IMR-90 (cell line): Measurements from ENCODE around the gene CHD9. TPM values are rescaled to one million over a fixed set of nuclear protein-coding genes. Genes with fewer than 3 reads are reported as not detected.
A peak's percentile ranks its signal among the peaks of the same experiment; 100 is the strongest.

ENCODE experiments used
- ATAC-seq: fragments of 200-7000 bp; cut with Tn5 transposase; 2 replicates; pipeline ENCODE4 v1.9.1; 2020; ENCODE audit warnings: low read depth, mild to moderate bottlenecking, moderate library complexity
- BruUV-seq: library from RNA; stranded (reverse); fragments of 400-500 nt; replicated peaks from 2 replicates; lab custom pipeline; 2021; lab: Mats Ljungman, UMichigan
- CTCF ChIA-PET: fragments of 300-600 bp; formaldehyde crosslinking; extraction: SDS; loops from one replicate; lab custom pipeline; 2021; ENCODE audit warnings: antibody characterized with exemption; lab: Yijun Ruan, JAX
- POLR2A ChIA-PET: fragments of 300-600 bp; sonication (Branson Sonifier 250); formaldehyde crosslinking; loops from one replicate; lab custom pipeline; 2022; ENCODE audit warnings: antibody characterized with exemption; ENCODE audit not compliant: unreplicated experiment; lab: Charles Lee
- DNase-seq: peaks from one replicate; pipeline ENCODE4 v3.0.0; 2013
- H2AFZ ChIP-seq: replicated peaks from 2 replicates; pipeline ENCODE3; 2013; ENCODE audit warnings: low read length, mild to moderate bottlenecking; ENCODE audit not compliant: poor library complexity
- H2AK5ac ChIP-seq: 2 replicates; pipeline ENCODE4 v1.6.1; 2013; ENCODE audit warnings: low read depth, low read length, inconsistent platforms
- H2AK9ac ChIP-seq: replicated peaks from 2 replicates; pipeline ENCODE3; 2013; ENCODE audit warnings: mild to moderate bottlenecking, low read depth, low read length, moderate library complexity; ENCODE audit not compliant: poor library complexity
- H2BK120ac ChIP-seq: 2 replicates; pipeline ENCODE4 v1.6.1; 2013; ENCODE audit warnings: low read depth, low read length, inconsistent platforms
- H2BK15ac ChIP-seq: 3 replicates; pipeline ENCODE4 v1.6.1; 2013; ENCODE audit warnings: low read depth, low read length, inconsistent platforms
- H2BK20ac ChIP-seq: 2 replicates; pipeline ENCODE4 v1.6.1; 2013; ENCODE audit warnings: low read depth, mild to moderate bottlenecking, inconsistent platforms, low read length, moderate library complexity
- H2BK5ac ChIP-seq: 2 replicates; pipeline ENCODE4 v1.6.1; 2013; ENCODE audit warnings: mild to moderate bottlenecking, low read depth, low read length, inconsistent platforms; ENCODE audit not compliant: poor library complexity, severe bottlenecking
- H3K14ac ChIP-seq: replicated peaks from 2 replicates; pipeline ENCODE4 v1.6.1; 2013; ENCODE audit warnings: low read depth, low read length, inconsistent platforms
- H3K18ac ChIP-seq: 2 replicates; pipeline ENCODE4 v1.6.1; 2013; ENCODE audit warnings: low read depth, low read length, control low read depth
- H3K23ac ChIP-seq: 2 replicates; pipeline ENCODE4 v1.6.1; 2013; ENCODE audit warnings: low read depth, low read length, inconsistent platforms
- H3K27ac ChIP-seq: 2 replicates; pipeline ENCODE4 v1.5.1; 2013; ENCODE audit warnings: mild to moderate bottlenecking, control low read depth, low read length; ENCODE audit not compliant: insufficient read depth
- H3K27me3 ChIP-seq: 2 replicates; pipeline ENCODE4 v1.6.1; 2013; ENCODE audit warnings: low read length; ENCODE audit not compliant: control insufficient read depth, insufficient read depth
- H3K36me3 ChIP-seq: 2 replicates; pipeline ENCODE4 v1.6.1; 2013; ENCODE audit warnings: low read length, mixed read lengths; ENCODE audit not compliant: control insufficient read depth, insufficient read depth
- H3K4ac ChIP-seq: 2 replicates; pipeline ENCODE4 v1.6.1; 2013; ENCODE audit warnings: low read depth, low read length, inconsistent platforms
- H3K4me1 ChIP-seq: 2 replicates; pipeline ENCODE4 v1.6.1; 2013; ENCODE audit warnings: low read length, mixed read lengths; ENCODE audit not compliant: control insufficient read depth, insufficient read depth
- H3K4me2 ChIP-seq: 2 replicates; pipeline ENCODE4 v1.6.1; 2013; ENCODE audit warnings: low read depth, mild to moderate bottlenecking, control low read depth, low read length, moderate library complexity
- H3K4me3 ChIP-seq: 2 replicates; pipeline ENCODE4 v1.5.1; 2013; ENCODE audit warnings: low read depth, mild to moderate bottlenecking, control low read depth, low read length, moderate library complexity; ENCODE audit not compliant: insufficient read depth
- H3K56ac ChIP-seq: 2 replicates; pipeline ENCODE4 v1.6.1; 2013; ENCODE audit warnings: low read length, inconsistent platforms; ENCODE audit not compliant: insufficient read depth; ENCODE audit errors: extremely low read depth
- H3K79me1 ChIP-seq, 2 experiments: 2 replicates each; pipeline ENCODE4 v1.6.1; 2013; ENCODE audit warnings: low read length in 2 of 2, inconsistent platforms in 1 of 2, low read depth in 1 of 2
- H3K9ac ChIP-seq: 2 replicates; pipeline ENCODE4 v1.6.1; 2013; ENCODE audit warnings: low read depth, low read length, control low read depth
- H3K9me1 ChIP-seq: 2 replicates; pipeline ENCODE4 v1.6.1; 2013; ENCODE audit warnings: low read length, inconsistent platforms; ENCODE audit not compliant: insufficient read depth
- H3K9me3 ChIP-seq: 2 replicates; pipeline ENCODE4 v1.6.1; 2013; ENCODE audit warnings: low read length; ENCODE audit not compliant: control insufficient read depth, insufficient read depth
- H4K20me1 ChIP-seq: 2 replicates; pipeline ENCODE4 v1.6.1; 2013; ENCODE audit warnings: low read length, inconsistent platforms; ENCODE audit not compliant: insufficient read depth
- H4K5ac ChIP-seq: 2 replicates; pipeline ENCODE4 v1.6.1; 2013; ENCODE audit warnings: mild to moderate bottlenecking, low read depth, low read length, control low read depth
- H4K8ac ChIP-seq, 2 experiments: 2 replicates each; pipeline ENCODE4 v1.6.1; 2013; ENCODE audit warnings: low read depth in 2 of 2, low read length in 2 of 2, control low read depth in 1 of 2, inconsistent platforms in 1 of 2
- H4K91ac ChIP-seq: 2 replicates; pipeline ENCODE4 v1.6.1; 2013; ENCODE audit warnings: low read depth, low read length, inconsistent platforms; ENCODE audit not compliant: insufficient read depth
- BHLHE40 ChIP-seq: fragments of 150-350 bp; IDR thresholded peaks from 2 replicates; pipeline ENCODE4 v1.6.1; 2016; ENCODE audit warnings: mild to moderate bottlenecking, low read depth, low read length
- CEBPB ChIP-seq: IDR thresholded peaks from 2 replicates; pipeline ENCODE4 v1.6.1; 2012; ENCODE audit warnings: low read depth, low read length, improper control_type of control experiment
- CHD1 ChIP-seq: IDR thresholded peaks from 2 replicates; pipeline ENCODE4 v1.6.1; 2012; ENCODE audit warnings: low read depth, low read length, improper control_type of control experiment
- FOS ChIP-seq: fragments of 150-350 bp; IDR thresholded peaks from 2 replicates; pipeline ENCODE4 v1.6.1; 2016; ENCODE audit warnings: low read depth, low read length
- MAFK ChIP-seq: IDR thresholded peaks from 2 replicates; pipeline ENCODE4 v1.6.1; 2012; ENCODE audit warnings: low read depth, low read length, improper control_type of control experiment
- MAZ ChIP-seq: IDR thresholded peaks from 2 replicates; pipeline ENCODE4 v1.6.1; 2012; ENCODE audit warnings: low read depth, mild to moderate bottlenecking, low read length, improper control_type of control experiment, moderate library complexity, borderline replicate concordance
- MXI1 ChIP-seq: IDR thresholded peaks from 2 replicates; pipeline ENCODE4 v1.6.1; 2012; ENCODE audit warnings: low read depth, mild to moderate bottlenecking, low read length, moderate library complexity, borderline replicate concordance
- NFE2L2 ChIP-seq: fragments of 150-350 bp; IDR thresholded peaks from 2 replicates; pipeline ENCODE4 v1.6.1; 2016; ENCODE audit warnings: low read depth, mild to moderate bottlenecking, low read length
- POLR2A ChIP-seq: IDR thresholded peaks from 2 replicates; pipeline ENCODE4 v1.6.1; 2012; ENCODE audit warnings: mild to moderate bottlenecking, low read depth, low read length
- RAD21 ChIP-seq: IDR thresholded peaks from 2 replicates; pipeline ENCODE4 v1.6.1; 2012; ENCODE audit warnings: low read length, improper control_type of control experiment
- RCOR1 ChIP-seq: IDR thresholded peaks from 2 replicates; pipeline ENCODE4 v1.6.1; 2012; ENCODE audit warnings: mild to moderate bottlenecking, low read length, improper control_type of control experiment; ENCODE audit not compliant: insufficient replicate concordance
- RFX5 ChIP-seq: IDR thresholded peaks from 2 replicates; pipeline ENCODE4 v1.8.0; 2012; ENCODE audit warnings: low read depth, mild to moderate bottlenecking, low read length, moderate library complexity
- SMC3 ChIP-seq: fragments of 150-350 bp; IDR thresholded peaks from 2 replicates; pipeline ENCODE4 v1.6.1; 2016; ENCODE audit warnings: low read depth, mild to moderate bottlenecking, antibody characterized with exemption, low read length, moderate library complexity
- WGBS, 2 experiments: methylation state at CpG; one replicate each; pipeline versions ENCODE4 v1.1.5 to v1.1.7; 2013; ENCODE audit warnings: missing lambda C conversion rate in 2 of 2; ENCODE audit not compliant: insufficient read length in 1 of 2; ENCODE audit errors: extremely low coverage in 2 of 2; 5-methylcytosine and 5-hydroxymethylcytosine counted together
- dilution Hi-C: fragments of 300-500 bp; cut with HindIII; formaldehyde crosslinking; loops from one replicate; pipeline ENCODE4 v1.14.3; 2018; ENCODE audit warnings: low sequenced_read_pairs; ENCODE audit not compliant: unreplicated experiment
- in situ Hi-C: fragments of 300-500 bp; cut with MboI; formaldehyde crosslinking; loops from 3 replicates; pipeline ENCODE4 v1.14.3; 2019; ENCODE audit warnings: low sequenced_read_pairs, inconsistent platforms, mixed read lengths
- intact Hi-C: fragments of 100-400 bp; cut with micrococcal nuclease; formaldehyde crosslinking; loops from 2 replicates; pipeline ENCODE4 v1.10.0; 2022
- polyA plus RNA-seq, 3 experiments: library from polyadenylated mRNA; depleted of rRNA; stranded (reverse); fragments of >200 nt; gene quantifications; 2 replicates each; pipeline ENCODE4 v1.2.3, GENCODE V29; 2012; ENCODE audit warnings: low replicate concordance in 1 of 3
- total RNA-seq: library from RNA; depleted of rRNA; stranded (reverse); fragments of >200 nt; gene quantifications from 2 replicates; pipeline ENCODE4 v1.2.3, GENCODE V29; 2012
- TF ChIP-seq, protein P1 (sequence below): fragments of 150-350 bp; IDR thresholded peaks from 2 replicates; pipeline ENCODE4 v1.6.1; 2016; ENCODE audit warnings: low read depth, mild to moderate bottlenecking, low read length, moderate library complexity, borderline replicate concordance
- TF ChIP-seq, protein P2 (sequence below): fragments of 150-350 bp; IDR thresholded peaks from 2 replicates; pipeline ENCODE4 v1.6.1; 2017; ENCODE audit warnings: mild to moderate bottlenecking, antibody characterized with exemption, low read length, low read depth

CHD9 gene
- total and polyA plus RNA-seq, 2 of the 4 experiments (the other 2 are of a cell fraction): 9.1 to 48.8 TPM

GRCh38 chr16:53065461-53066061 lies 10.8 kb downstream of the CHD9 start:
- Histone ChIP-seq H3K56ac (no peak overlapping the region), H3K4me3 (no peak overlapping the region), H3K4ac (no peak overlapping the region), H2BK15ac (no peak overlapping the region), H3K36me3 (peaks cover 4% of the 10 kb centered on the region), H4K5ac (peak overlapping the region; percentile 59; the same call in 1 of the 2 replicates), H3K4me1 (no peaks in the 10 kb centered on the region), H3K4me2 (no peak overlapping the region), H2BK120ac (no peak overlapping the region), H2AFZ (no peak overlapping the region), H2AK9ac (no peak overlapping the region), H3K27me3 (no peaks in the 10 kb centered on the region), H2AK5ac (no peak overlapping the region), H3K79me1 (peaks cover 37 to 62% of the 10 kb centered on the region in 2 experiments), H4K20me1 (peaks cover 3% of the 10 kb centered on the region; the same call in 1 of the 2 replicates), H2BK5ac (no peak overlapping the region), H3K14ac (no peak overlapping the region), H3K9ac (no peak overlapping the region), H3K9me1 (peaks cover 6% of the 10 kb centered on the region; the same call in 1 of the 2 replicates), H3K18ac (no peak overlapping the region), H2BK20ac (no peak overlapping the region), H4K91ac (no peak overlapping the region), H4K8ac (no peak overlapping the region), H3K27ac (no peak overlapping the region), H3K9me3 (no peaks in the 10 kb centered on the region), H3K23ac (no peak overlapping the region)
- no CpG with 5 or more reads among the region's 6 CpGs for WGBS, 2 experiments
- ATAC-seq: no peak
- intact Hi-C loops (no loop called here), dilution Hi-C loops (no loop called here), in situ Hi-C loops (loop anchor here (25.0 kb wide), 2 partner anchors 372 to 1178 kb away; partner anchors contain the start of gene RBL2)
- TF ChIP-seq CEBPB: no peak
- no peak for TF ChIP-seq RAD21
- TF ChIP-seq, protein P1, sequence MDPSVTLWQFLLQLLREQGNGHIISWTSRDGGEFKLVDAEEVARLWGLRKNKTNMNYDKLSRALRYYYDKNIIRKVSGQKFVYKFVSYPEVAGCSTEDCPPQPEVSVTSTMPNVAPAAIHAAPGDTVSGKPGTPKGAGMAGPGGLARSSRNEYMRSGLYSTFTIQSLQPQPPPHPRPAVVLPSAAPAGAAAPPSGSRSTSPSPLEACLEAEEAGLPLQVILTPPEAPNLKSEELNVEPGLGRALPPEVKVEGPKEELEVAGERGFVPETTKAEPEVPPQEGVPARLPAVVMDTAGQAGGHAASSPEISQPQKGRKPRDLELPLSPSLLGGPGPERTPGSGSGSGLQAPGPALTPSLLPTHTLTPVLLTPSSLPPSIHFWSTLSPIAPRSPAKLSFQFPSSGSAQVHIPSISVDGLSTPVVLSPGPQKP: no peak
- TF ChIP-seq MXI1: no peak
- TF ChIP-seq SMC3: no peak
- no peak for TF ChIP-seq MAFK
- TF ChIP-seq FOS: no peak
- no peak for TF ChIP-seq RCOR1
- no peak for TF ChIP-seq RFX5
- no peak for TF ChIP-seq POLR2A
- TF ChIP-seq CHD1: no peak
- TF ChIP-seq MAZ: no peak
- TF ChIP-seq, protein P2, sequence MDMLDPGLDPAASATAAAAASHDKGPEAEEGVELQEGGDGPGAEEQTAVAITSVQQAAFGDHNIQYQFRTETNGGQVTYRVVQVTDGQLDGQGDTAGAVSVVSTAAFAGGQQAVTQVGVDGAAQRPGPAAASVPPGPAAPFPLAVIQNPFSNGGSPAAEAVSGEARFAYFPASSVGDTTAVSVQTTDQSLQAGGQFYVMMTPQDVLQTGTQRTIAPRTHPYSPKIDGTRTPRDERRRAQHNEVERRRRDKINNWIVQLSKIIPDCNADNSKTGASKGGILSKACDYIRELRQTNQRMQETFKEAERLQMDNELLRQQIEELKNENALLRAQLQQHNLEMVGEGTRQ: no peak
- TF ChIP-seq BHLHE40: no peak
- TF ChIP-seq NFE2L2: no peak
- ChIA-PET POLR2A (no interaction called here), CTCF (no interaction called here)
- DNase-seq: no peak
- BruUV-seq: no TSS peak
